GM12873 (cell line): ENCODE measurements around the gene LRRC47.

ENCODE experiments used
- CTCF ChIP-seq: IDR thresholded peaks from 2 replicates; pipeline ENCODE4 v1.5.1; 2012; ENCODE audit warnings: low read depth, mild to moderate bottlenecking, moderate library complexity, low read length, control low read depth; ENCODE audit not compliant: insufficient read depth; ENCODE audit errors: missing control alignments

The LRRC47 gene

GRCh38 chr1:3763351-3764125, 32.8 kb downstream of the LRRC47 start:
- TF ChIP-seq CTCF: no peak

GRCh38 chr1:3762873-3763228, 33.4 kb downstream of the LRRC47 start:
- no peak for TF ChIP-seq CTCF

GRCh38 chr1:3762151-3762872, 34.0 kb downstream of the LRRC47 start:
- no peak for TF ChIP-seq CTCF

- TF ChIP-seq CTCF: no peak
Measured at GRCh38 chr1:3761296-3762010, 34.8 kb downstream of the LRRC47 start.

- TF ChIP-seq CTCF: no peak
Measured at GRCh38 chr1:3759796-3760195, 36.5 kb downstream of the LRRC47 start.

GRCh38 chr1:3759164-3759563, 37.1 kb downstream of the LRRC47 start:
- no peak for TF ChIP-seq CTCF

- no peak for TF ChIP-seq CTCF
Measured at GRCh38 chr1:3756394-3756793, 39.9 kb downstream of the LRRC47 start.
